MM.1S (cell line): ENCODE data around the gene COL9A2.
A peak's percentile ranks its signal among the peaks of the same experiment; 100 is the strongest.

Experiments
- DNase-seq: peaks from one replicate; pipeline ENCODE4 v3.0.0-alpha.2; 2015
- H2AFZ ChIP-seq: fragments of 300-600 bp; sonication (generic); 2 replicates; pipeline ENCODE4 v1.6.0; 2016; ENCODE audit warnings: antibody characterized with exemption, low read length
- H3F3A ChIP-seq: fragments of 300-600 bp; sonication (generic); 2 replicates; pipeline ENCODE4 v1.6.1; 2016; ENCODE audit warnings: mild to moderate bottlenecking, antibody characterized with exemption, low read length, moderate library complexity, mixed read lengths; ENCODE audit not compliant: insufficient read depth
- H3K27ac ChIP-seq: fragments of 300-600 bp; sonication (generic); 2 replicates; pipeline ENCODE4 v1.5.1; 2016; ENCODE audit warnings: mild to moderate bottlenecking, low read length
- H3K27me3 ChIP-seq: fragments of 300-600 bp; sonication (generic); replicated peaks from 2 replicates; pipeline ENCODE4 v1.6.0; 2016; ENCODE audit warnings: low read length; ENCODE audit not compliant: insufficient read depth
- H3K36me3 ChIP-seq: fragments of 300-600 bp; sonication (generic); replicated peaks from 2 replicates; pipeline ENCODE4 v1.6.1; 2016; ENCODE audit warnings: mild to moderate bottlenecking, low read length, mixed read lengths; ENCODE audit not compliant: insufficient read depth
- H3K4me1 ChIP-seq: fragments of 300-600 bp; sonication (generic); 2 replicates; pipeline ENCODE4 v1.6.1; 2016; ENCODE audit warnings: low read length, mixed read lengths
- H3K4me2 ChIP-seq: fragments of 300-600 bp; sonication (generic); 2 replicates; pipeline ENCODE4 v1.6.0; 2016; ENCODE audit warnings: low read depth, low read length
- H3K4me3 ChIP-seq: fragments of 300-600 bp; sonication (generic); 2 replicates; pipeline ENCODE4 v1.5.1; 2016; ENCODE audit warnings: low read length, mixed read lengths
- H3K79me2 ChIP-seq: fragments of 300-600 bp; sonication (generic); 2 replicates; pipeline ENCODE4 v1.6.1; 2016; ENCODE audit warnings: mixed run types, low read length, mixed read lengths
- H3K9ac ChIP-seq: fragments of 300-600 bp; sonication (generic); 2 replicates; pipeline ENCODE4 v1.6.1; 2016; ENCODE audit warnings: low read length, mixed read lengths
- H3K9me2 ChIP-seq: fragments of 300-600 bp; sonication (generic); replicated peaks from 2 replicates; pipeline ENCODE4 v1.6.1; 2016; ENCODE audit warnings: mild to moderate bottlenecking, low read length, mixed read lengths; ENCODE audit not compliant: insufficient read depth
- H3K9me3 ChIP-seq: fragments of 300-600 bp; sonication (generic); replicated peaks from 2 replicates; pipeline ENCODE4 v1.6.1; 2016; ENCODE audit warnings: mild to moderate bottlenecking, low read length, mixed read lengths; ENCODE audit not compliant: insufficient read depth
- H4K20me1 ChIP-seq: fragments of 300-600 bp; sonication (generic); 2 replicates; pipeline ENCODE4 v1.6.1; 2016; ENCODE audit warnings: mild to moderate bottlenecking, low read length, moderate library complexity, mixed read lengths; ENCODE audit not compliant: insufficient read depth
- CTCF ChIP-seq: fragments of 300-600 bp; sonication (generic); IDR thresholded peaks from 2 replicates; pipeline ENCODE4 v1.5.1; 2016; ENCODE audit warnings: antibody characterized with exemption, low read length, mixed read lengths
- EZH2 ChIP-seq: fragments of 300-600 bp; sonication (generic); optimal IDR thresholded peaks from 2 replicates; pipeline ENCODE3; 2017; ENCODE audit warnings: low read depth, mild to moderate bottlenecking, antibody characterized with exemption, low read length, mixed read lengths
- EZH2phosphoT487 ChIP-seq: fragments of 300-600 bp; sonication (generic); IDR thresholded peaks from 2 replicates; pipeline ENCODE4 v1.6.1; 2018; ENCODE audit warnings: antibody characterized with exemption, low read length

COL9A2 gene

GRCh38 chr1:40339420-40340323 lies 22.6 kb upstream of the COL9A2 start:
- no peak overlapping the region for H2AFZ ChIP-seq

GRCh38 chr1:40338745-40339419 lies 21.8 kb upstream of the COL9A2 start:
- H3K9me3 ChIP-seq: no peaks in the 10 kb centered on the region
- H3K9me2 ChIP-seq: no peaks in the 10 kb centered on the region
- H3K9ac ChIP-seq: no peak overlapping the region
- H2AFZ ChIP-seq: peak overlapping the region; percentile 4
- no peaks in the 10 kb centered on the region for H3F3A ChIP-seq
- H4K20me1 ChIP-seq: no peaks in the 10 kb centered on the region
- TF ChIP-seq CTCF (peak; percentile 98), EZH2phosphoT487 (no peak), EZH2 (no peak)
- peak overlapping the region; percentile 36 for H3K4me2 ChIP-seq
- H3K4me3 ChIP-seq: no peak overlapping the region
- no peaks in the 10 kb centered on the region for H3K79me2 ChIP-seq
- H3K4me1 ChIP-seq: peaks cover 5% of the 10 kb centered on the region; the same call in 1 of the 2 replicates
- H3K36me3 ChIP-seq: no peaks in the 10 kb centered on the region
- peak; percentile 88 for DNase-seq
- H3K27ac ChIP-seq: no peak overlapping the region
- H3K27me3 ChIP-seq: no peaks in the 10 kb centered on the region

More at GRCh38 chr1:40339420-40340323, 22.6 kb upstream of the COL9A2 start:
- no peaks in the 10 kb centered on the region for H3K36me3 ChIP-seq
- no peaks in the 10 kb centered on the region for H3K9me2 ChIP-seq
- H3K4me1 ChIP-seq: peaks cover 5% of the 10 kb centered on the region; the same call in 1 of the 2 replicates
- TF ChIP-seq EZH2phosphoT487: no peak
- no peak for TF ChIP-seq EZH2
- no peak for TF ChIP-seq CTCF
- H3K27ac ChIP-seq: no peak overlapping the region
- H3K79me2 ChIP-seq: no peaks in the 10 kb centered on the region
- no peaks in the 10 kb centered on the region for H3K9me3 ChIP-seq
- H3K4me3 ChIP-seq: no peak overlapping the region
- peak overlapping the region; percentile 36; the same call in 1 of the 2 replicates for H3K4me2 ChIP-seq
- H3K27me3 ChIP-seq: no peaks in the 10 kb centered on the region
- H4K20me1 ChIP-seq: no peaks in the 10 kb centered on the region
- H3K9ac ChIP-seq: no peak overlapping the region
- DNase-seq: no peak
- no peaks in the 10 kb centered on the region for H3F3A ChIP-seq

GRCh38 chr1:40337443-40337842 lies 20.4 kb upstream of the COL9A2 start:
- H3F3A ChIP-seq: no peaks in the 10 kb centered on the region
- H3K9ac ChIP-seq: no peak overlapping the region
- no peak overlapping the region for H3K4me2 ChIP-seq
- H3K27me3 ChIP-seq: no peaks in the 10 kb centered on the region
- DNase-seq: no peak
- no peak overlapping the region for H3K4me3 ChIP-seq
- no peaks in the 10 kb centered on the region for H3K9me3 ChIP-seq
- H3K27ac ChIP-seq: no peak overlapping the region
- H2AFZ ChIP-seq: no peak overlapping the region
- no peaks in the 10 kb centered on the region for H3K36me3 ChIP-seq
- H3K4me1 ChIP-seq: peaks cover 5% of the 10 kb centered on the region; the same call in 1 of the 2 replicates
- H3K79me2 ChIP-seq: no peaks in the 10 kb centered on the region
- TF ChIP-seq EZH2 (no peak), CTCF (no peak), EZH2phosphoT487 (no peak)
- no peaks in the 10 kb centered on the region for H4K20me1 ChIP-seq
- no peaks in the 10 kb centered on the region for H3K9me2 ChIP-seq
